Retina (tissue), 1 donor: Measurements from ENCODE around the gene TJAP1.
A peak's percentile ranks its signal among the peaks of the same experiment; 100 is the strongest.

Experiments used
- DNase-seq: peaks from one replicate; pipeline ENCODE4 v3.0.0-alpha.2; 2016

TJAP1 gene

DNA sequence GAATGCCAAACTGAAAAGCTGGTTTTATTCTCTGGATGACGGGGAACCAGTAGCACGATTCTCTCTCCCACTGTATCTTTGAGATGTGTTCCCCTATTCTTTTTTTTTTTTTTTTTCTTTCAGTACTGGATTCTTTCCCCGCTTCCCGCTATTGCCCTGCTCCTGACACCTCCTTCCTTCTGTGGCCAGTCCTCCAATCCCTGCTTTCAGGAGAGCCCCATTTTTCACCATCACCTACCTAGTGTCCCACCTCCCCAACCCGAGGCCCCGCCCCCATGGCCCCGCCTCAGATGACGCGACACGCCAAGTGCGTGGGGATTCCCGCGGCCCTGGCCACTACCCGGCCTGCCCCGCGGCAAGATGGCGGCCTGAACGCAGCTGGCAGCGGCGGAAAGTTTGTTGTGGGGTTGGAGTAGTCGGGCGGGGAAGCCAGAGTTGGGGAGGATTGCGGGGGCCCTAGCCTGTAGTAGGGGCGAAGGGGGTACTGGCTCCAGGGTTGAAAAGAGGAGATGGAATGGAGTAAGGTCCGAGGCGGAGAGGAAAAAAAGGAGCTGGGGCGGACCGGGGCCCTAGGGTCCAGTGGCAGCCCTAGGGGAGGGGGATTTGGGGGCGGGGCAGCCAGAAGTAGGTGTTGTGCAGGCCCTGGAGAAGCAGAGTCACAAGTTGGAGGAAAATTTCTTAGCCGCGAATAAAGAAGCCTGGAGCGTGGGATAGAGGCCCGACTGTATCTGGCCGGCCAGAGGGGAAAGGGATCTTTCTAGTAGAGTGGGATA, at the start of gene TJAP1:
Gene TJAP1 (plus strand): TSS at position 336 of the 773 bp plus-strand sequence. CDS start 21,432 bp downstream, outside the sequence.
- DNase-seq = peak; percentile 79

GRCh38 chr6:43428112-43428570, 49.2 kb upstream of the TJAP1 start:
- no peak for DNase-seq

DNA sequence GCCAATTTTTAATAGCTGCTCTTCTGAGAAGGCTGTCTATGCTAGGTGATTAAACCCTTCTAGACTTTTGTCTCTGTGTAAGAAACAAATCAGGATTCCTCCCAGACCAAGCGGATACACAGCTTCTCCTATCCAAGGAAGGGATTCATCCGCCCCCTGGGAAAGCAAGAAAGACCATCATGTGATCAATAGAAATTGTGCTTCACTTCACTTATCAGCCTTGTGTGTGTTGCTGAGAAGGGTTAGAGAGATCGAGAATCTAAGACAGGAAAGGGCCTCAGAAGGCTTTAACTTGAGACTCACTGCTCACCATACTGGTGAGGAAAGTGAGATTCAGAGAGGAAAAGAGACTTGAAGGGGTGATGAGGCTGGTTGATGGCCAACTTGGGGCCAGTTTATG, 48.5 kb upstream of the TJAP1 start:
- DNase-seq = no peak

DNA sequence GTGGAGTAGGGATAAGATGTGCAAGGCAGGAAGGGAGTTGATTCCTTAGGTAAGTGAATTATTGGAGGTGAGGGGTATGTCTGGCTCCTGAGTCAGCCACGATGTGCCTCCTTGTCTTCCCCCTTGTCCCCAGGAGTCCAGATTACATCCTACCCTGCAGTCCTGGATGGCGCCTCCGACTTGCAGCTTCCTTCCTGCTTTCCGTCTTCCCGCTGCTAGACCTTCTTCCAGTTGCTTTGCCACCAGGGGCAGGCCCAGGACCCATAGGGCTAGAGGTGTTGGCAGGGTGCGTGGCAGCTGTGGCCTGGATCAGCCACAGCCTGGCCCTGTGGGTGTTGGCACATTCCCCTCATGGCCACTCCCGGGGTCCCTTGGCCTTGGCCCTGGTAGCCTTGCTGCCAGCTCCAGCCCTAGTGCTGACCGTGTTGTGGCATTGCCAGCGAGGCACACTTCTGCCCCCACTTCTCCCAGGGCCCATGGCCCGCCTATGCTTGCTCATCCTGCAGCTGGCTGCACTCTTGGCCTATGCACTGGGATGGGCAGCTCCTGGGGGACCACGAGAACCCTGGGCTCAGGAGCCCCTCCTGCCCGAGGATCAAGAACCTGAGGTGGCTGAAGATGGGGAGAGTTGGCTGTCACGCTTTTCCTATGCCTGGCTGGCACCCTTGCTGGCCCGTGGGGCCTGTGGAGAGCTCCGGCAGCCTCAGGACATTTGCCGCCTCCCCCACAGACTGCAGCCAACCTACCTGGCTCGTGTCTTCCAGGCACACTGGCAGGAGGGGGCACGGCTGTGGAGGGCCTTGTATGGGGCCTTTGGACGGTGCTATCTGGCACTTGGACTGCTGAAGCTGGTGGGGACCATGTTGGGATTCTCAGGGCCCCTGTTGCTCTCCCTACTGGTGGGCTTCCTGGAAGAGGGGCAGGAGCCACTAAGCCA, 45.1 kb upstream of the TJAP1 start:
- no peak for DNase-seq

DNA sequence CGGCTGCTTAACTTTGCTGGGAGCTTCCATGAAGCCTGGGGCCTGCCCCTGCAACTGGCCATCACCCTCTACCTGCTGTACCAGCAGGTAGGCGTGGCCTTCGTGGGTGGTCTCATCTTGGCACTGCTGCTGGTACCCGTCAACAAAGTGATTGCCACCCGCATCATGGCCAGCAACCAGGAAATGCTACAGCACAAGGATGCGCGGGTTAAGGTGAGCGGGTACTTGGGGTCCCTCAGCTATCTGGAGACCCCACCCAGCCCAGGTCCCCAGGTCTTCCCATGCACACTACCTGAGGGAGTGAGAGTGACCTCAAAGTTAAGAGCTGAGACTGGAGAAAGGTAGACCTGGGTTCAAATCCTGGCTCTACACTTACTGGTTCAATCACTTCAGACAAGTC, 44.2 kb upstream of the TJAP1 start:
- no peak for DNase-seq

GRCh38 chr6:43434001-43434840, 43.1 kb upstream of the TJAP1 start:
- DNase-seq = no peak

DNA sequence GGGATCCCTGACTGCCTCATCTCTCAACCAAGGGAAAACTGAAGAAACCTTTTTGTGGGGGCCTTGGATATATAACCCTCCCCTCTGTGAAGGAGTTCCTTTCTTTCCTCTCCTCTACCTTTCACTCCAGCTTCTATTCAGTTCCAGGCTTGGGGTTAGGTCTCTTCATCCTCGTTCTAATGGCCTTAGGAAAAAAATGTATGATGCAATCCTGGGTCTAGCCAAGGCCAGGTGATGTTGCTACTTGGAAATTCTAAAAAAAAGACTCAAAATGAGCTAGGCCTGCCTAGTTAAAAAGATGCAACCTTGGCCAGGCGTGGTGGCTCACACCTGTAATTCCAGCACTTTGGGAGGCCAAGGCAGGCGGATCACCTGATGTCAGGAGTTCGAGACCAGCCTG, 42.4 kb upstream of the TJAP1 start:
- no peak for DNase-seq

- no peak for DNase-seq
Observed at GRCh38 chr6:43435682-43436437, 41.5 kb upstream of the TJAP1 start.

- no peak for DNase-seq
Observed at GRCh38 chr6:43436577-43437282, 40.6 kb upstream of the TJAP1 start.

- no peak for DNase-seq
Observed at GRCh38 chr6:43437700-43438099, 39.7 kb upstream of the TJAP1 start.

DNA sequence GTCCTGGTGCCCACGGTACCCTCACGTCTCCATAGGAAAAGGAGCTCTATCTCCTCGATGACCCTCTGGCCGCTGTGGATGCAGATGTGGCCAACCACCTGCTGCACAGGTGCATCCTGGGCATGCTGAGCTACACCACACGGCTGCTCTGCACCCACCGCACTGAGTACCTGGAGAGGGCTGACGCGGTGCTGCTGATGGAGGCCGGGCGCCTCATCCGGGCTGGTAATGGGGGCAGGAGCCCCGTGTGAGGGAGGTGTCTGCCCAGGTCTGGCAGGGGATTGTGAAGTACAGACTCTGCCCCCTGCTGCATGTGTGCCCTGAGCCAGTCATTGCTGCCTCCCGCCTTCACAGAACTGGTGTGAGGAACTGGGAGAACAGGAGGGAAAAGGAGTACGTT, 34.4 kb upstream of the TJAP1 start:
- DNase-seq = no peak

DNA sequence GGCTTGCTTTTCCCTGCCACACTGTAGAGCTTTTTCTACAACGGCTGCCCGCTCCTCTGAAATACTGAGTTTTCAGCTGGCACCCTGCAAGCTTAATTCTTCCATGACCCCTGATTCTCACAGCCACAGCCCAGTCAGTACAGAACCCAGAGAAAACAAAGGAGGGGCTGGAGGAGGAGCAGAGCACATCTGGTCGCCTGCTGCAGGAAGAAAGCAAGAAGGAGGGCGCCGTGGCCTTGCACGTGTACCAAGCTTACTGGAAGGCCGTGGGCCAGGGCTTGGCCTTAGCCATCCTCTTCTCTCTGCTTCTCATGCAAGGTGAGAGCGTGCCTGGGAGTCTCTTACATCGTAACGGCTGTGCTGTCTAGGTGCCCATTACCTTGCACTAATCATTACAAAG, 33.3 kb upstream of the TJAP1 start:
- DNase-seq = no peak

DNA sequence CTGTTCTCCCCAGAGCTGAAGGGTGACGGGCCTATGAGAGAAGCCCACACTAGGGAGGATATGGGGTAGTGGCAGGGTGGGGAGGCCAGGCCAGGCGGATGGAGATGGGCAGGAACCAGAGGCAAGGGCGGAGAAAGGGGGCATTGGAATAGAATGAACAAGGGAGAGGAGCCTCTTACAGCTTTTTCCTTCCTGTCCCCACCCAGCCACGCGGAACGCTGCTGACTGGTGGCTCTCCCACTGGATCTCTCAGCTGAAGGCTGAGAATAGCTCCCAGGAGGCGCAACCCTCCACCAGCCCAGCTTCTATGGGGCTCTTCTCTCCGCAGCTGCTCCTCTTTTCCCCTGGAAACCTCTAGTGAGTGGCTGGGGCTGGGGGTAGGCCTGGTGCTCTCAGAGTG, 32.8 kb upstream of the TJAP1 start:
- DNase-seq = no peak

DNA sequence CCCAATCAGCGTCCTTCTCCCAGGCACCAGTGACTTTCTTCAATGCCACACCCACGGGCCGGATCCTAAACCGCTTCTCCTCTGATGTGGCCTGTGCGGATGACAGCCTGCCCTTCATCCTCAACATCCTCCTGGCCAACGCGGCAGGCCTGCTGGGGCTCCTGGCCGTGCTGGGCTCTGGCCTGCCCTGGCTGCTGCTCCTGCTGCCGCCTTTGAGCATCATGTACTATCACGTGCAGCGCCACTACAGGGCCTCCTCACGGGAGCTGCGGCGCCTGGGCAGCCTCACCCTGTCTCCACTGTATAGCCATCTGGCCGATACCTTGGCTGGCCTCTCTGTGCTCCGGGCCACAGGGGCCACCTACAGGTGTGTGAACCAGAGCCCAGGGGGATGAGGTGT, 31.8 kb upstream of the TJAP1 start:
- DNase-seq = no peak

GRCh38 chr6:43447604-43448003, 29.8 kb upstream of the TJAP1 start:
- DNase-seq = no peak

GRCh38 chr6:43448916-43449315, 28.5 kb upstream of the TJAP1 start:
- DNase-seq = no peak

DNA sequence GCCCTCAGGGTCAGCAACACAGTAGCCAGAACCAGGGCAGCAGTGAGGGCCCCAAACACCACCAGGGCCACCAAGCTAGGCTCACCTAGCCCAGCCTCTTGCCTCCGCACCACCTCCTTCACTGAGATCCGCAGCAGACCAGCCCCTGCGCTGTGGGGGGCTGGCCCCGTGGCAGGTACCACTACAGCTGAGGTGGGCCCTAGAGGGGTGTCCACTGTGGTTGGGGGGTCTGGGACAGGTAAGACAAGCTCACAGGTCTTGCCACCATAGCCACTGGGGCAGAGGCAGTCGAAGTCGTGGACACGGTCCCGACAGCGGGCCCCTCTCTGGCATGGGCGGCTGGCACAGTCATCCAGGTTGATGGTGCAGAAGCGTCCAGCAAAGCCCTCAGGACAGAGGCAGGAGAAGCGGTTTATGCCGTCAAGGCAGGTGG, 26.7 kb upstream of the TJAP1 start:
- no peak for DNase-seq

GRCh38 chr6:43451348-43451747, 26.0 kb upstream of the TJAP1 start:
- no peak for DNase-seq

- no peak for DNase-seq
Observed at GRCh38 chr6:43451939-43452338, 25.4 kb upstream of the TJAP1 start.

GRCh38 chr6:43452896-43453295, 24.5 kb upstream of the TJAP1 start:
- no peak for DNase-seq

- DNase-seq = no peak
Observed at GRCh38 chr6:43453831-43454230, 23.5 kb upstream of the TJAP1 start.
